PFSK-1 (cell line): Measurements from ENCODE around the gene JMJD1C.

Experiments
- FOXP2 ChIP-seq: optimal IDR thresholded peaks from 2 replicates; pipeline ENCODE3; 2011; ENCODE audit warnings: borderline replicate concordance, control low read depth, inconsistent platforms; ENCODE audit not compliant: insufficient read depth; ENCODE audit errors: extremely low read length, extremely low read depth
- POLR2AphosphoS5 ChIP-seq: IDR thresholded peaks from 2 replicates; pipeline ENCODE4 v1.6.1; 2012; ENCODE audit warnings: low read depth, mild to moderate bottlenecking, control low read depth, low read length, moderate library complexity
- REST ChIP-seq, 2 experiments: IDR thresholded peaks; 2 replicates each; pipeline versions ENCODE4 v1.6.1 to v1.8.0; 2011 to 2012; ENCODE audit warnings: low read depth in 2 of 2, low read length in 2 of 2, control low read depth in 1 of 2, inconsistent platforms in 1 of 2, mild to moderate bottlenecking in 1 of 2, moderate library complexity in 1 of 2; ENCODE audit not compliant: insufficient read depth in 1 of 2
- SIN3A ChIP-seq: IDR thresholded peaks from 2 replicates; pipeline ENCODE4 v1.6.1; 2012; ENCODE audit warnings: mild to moderate bottlenecking, low read length, moderate library complexity, borderline replicate concordance; ENCODE audit not compliant: insufficient read depth
- TAF1 ChIP-seq: IDR thresholded peaks from 2 replicates; pipeline ENCODE4 v1.6.1; 2012; ENCODE audit warnings: low read length, control low read depth, borderline replicate concordance; ENCODE audit not compliant: insufficient read depth

The JMJD1C gene

GRCh38 chr10:63213489-63213888, 252.3 kb downstream of the JMJD1C start:
- no peak for TF ChIP-seq POLR2AphosphoS5
- no peak for TF ChIP-seq SIN3A
- TF ChIP-seq TAF1, result no peak
- TF ChIP-seq REST (IDR thresholded peaks at IDR 0.05; ENCODE audit: insufficient read depth in 1 of 2, low read depth in 2 of 2, low read length in 2 of 2), result no peak
- no peak for TF ChIP-seq FOXP2

GRCh38 chr10:63210611-63211196, 255.1 kb downstream of the JMJD1C start:
- no peak for TF ChIP-seq POLR2AphosphoS5
- TF ChIP-seq TAF1, result no peak
- no peak for TF ChIP-seq SIN3A
- TF ChIP-seq FOXP2, result no peak
- no peak for TF ChIP-seq REST (IDR thresholded peaks at IDR 0.05; ENCODE audit: insufficient read depth in 1 of 2, low read depth in 2 of 2, low read length in 2 of 2)

GRCh38 chr10:63209705-63210104, 256.1 kb downstream of the JMJD1C start:
- TF ChIP-seq SIN3A (no peak), FOXP2 (no peak), REST (IDR thresholded peaks at IDR 0.05; ENCODE audit: insufficient read depth in 1 of 2, low read depth in 2 of 2, low read length in 2 of 2) (no peak), POLR2AphosphoS5 (no peak), TAF1 (no peak)

- TF ChIP-seq SIN3A (no peak), TAF1 (no peak), POLR2AphosphoS5 (no peak), REST (IDR thresholded peaks at IDR 0.05; ENCODE audit: insufficient read depth in 1 of 2, low read depth in 2 of 2, low read length in 2 of 2) (no peak), FOXP2 (no peak)
These were observed 256.8 kb downstream of the JMJD1C start for GRCh38 chr10:63208986-63209385.

- TF ChIP-seq REST (IDR thresholded peaks at IDR 0.05; ENCODE audit: insufficient read depth in 1 of 2, low read depth in 2 of 2, low read length in 2 of 2) (no peak), FOXP2 (no peak), SIN3A (no peak), TAF1 (no peak), POLR2AphosphoS5 (no peak)
These were observed 258.6 kb downstream of the JMJD1C start for GRCh38 chr10:63206997-63207811.
